CD4-positive, alpha-beta T cell treated with Interleukin-6 for 4 hours (primary cell): ENCODE results near the gene RNF19B.

Source experiments
- DNase-seq: peaks from one replicate; pipeline ENCODE4 v3.0.0-alpha.2; 2020; ENCODE audit warnings: mixed read lengths

Gene RNF19B

DNA sequence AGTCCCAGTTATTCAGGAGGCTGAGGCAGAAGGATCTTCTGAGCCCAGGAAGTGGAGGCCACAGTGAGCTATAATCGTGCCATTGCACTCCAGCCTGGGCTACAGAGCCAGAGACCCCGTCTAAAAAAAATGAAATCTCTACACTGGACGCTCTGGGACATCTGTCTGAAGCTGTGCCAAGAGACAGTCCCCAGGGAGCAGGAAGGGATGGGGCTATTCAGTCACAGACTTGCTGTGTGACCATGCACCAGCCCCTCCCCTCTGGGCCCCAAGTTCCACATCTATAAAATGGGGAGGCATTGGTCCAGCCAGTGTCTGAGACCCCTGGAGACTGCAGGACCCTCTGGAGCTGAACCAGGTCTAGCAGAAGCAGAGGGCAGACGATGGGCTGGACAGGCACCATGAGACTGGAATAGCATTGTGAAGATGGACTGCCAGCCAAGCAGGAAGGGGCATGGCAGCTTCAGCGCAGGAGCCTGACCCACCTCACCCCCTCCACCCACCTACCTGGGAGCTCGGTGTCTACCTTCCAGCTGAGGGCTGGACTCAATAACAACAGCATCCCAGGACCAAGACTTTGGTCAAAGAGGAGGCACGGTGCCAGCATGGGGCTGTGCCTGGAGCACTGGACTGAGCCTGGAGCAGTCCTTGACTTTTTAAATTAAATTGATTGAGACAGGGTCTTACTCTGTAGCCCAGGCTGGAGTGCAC, 64.9 kb downstream of the RNF19B start:
- DNase-seq, result no peak

DNA sequence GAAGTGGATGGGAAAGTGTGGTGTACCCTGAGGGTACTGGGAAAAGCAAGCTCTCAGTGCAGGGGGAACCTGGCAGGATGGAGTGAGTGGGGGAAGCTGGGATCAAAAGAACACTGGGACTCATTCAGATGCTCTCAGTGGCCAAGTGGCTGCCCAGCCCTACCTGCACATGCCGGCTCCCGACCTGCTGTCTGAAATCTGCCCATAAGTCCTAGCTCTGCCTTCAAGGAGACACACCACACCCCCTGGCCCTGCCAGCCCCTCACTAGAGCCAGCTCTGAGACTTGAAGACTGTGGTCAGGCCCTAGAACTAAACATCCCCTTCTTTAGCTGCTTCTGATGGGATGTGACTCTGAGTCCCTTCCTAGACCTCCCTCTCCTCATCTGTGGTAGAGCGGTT, 65.7 kb downstream of the RNF19B start:
- no peak for DNase-seq

DNA sequence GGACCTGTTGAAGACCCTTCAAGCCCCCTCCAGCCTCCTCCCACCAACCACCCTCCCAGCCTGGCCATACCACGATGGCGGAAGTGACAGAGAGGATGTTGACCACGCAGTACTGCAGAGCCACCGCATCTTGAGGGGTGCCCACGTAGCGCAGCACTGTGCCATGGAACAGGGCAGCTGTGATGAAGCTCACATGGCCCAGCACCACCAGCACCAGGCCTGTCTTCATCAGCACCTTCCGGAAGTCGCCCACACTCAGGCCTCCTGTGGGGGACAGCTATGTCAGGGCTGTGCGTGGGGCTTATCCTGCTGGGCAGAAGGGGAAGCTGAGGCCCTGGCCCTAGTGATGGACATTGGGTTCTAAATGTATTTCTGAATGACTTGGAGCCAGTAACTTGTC, 66.6 kb downstream of the RNF19B start:
- DNase-seq, result no peak

DNA sequence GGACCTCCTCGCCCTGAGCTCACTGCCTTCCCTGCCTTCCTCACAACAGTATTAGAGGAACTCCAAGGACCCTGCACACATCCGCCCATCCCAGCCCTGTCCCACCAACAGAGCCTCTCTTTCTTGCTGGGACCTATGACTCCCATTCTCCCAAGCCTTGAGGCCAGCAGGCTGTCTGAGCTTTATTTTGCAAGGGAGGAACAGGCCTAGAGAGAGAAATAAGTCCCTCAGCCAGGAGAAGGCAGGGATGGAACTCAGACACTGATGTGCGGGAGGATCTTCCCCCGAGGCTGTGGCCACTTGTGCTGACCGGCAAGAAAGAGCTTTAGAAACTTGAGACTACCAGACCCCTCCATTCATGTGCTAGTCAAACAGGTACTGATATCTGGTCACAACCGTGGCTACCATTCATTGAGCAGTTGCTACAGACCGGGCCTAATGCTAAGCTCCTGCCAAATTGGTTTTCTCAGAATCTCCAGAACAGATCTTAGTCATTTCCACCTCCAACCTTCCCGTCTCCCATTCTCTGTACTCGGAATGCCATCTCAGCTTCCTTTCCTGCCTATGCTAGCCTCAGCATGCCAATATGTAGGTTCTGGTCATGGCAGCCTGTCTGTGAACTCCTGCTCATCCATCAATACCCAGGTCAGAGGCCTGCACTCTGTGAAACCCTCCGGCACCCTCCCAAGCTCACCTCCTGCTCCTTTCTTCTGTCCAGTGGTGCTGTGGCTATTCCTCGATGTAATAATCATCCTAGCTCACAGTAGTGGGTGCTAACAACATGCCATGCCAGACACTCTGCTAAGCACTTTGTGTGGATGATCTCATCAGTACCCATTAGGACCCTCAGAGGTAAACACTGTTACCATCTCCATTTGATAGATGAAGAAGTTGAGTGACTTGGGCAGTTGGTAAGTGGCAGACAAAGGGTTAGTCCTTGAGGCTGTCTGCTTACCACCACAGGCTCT, 67.2 kb downstream of the RNF19B start:
- DNase-seq, result no peak

DNA sequence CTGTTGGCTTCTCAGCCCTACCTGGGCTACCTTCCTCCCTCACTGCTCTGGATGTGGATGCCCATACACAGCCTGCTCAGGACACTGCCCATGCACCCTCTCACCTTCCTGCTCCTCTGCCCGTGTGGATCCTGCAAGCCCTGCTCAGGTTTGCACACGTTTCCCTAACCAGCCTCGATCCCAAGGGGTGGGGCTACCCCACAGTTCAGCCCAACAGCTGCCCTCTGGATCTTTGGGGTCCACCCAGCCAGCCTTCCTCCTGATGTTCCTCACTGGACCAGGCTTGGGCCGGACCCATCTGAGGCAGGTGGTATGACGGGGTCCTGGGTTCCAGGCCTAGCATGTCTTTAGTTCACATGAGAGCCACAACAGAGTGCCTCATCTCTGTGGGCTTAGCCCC, 68.2 kb downstream of the RNF19B start:
- no peak for DNase-seq

DNA sequence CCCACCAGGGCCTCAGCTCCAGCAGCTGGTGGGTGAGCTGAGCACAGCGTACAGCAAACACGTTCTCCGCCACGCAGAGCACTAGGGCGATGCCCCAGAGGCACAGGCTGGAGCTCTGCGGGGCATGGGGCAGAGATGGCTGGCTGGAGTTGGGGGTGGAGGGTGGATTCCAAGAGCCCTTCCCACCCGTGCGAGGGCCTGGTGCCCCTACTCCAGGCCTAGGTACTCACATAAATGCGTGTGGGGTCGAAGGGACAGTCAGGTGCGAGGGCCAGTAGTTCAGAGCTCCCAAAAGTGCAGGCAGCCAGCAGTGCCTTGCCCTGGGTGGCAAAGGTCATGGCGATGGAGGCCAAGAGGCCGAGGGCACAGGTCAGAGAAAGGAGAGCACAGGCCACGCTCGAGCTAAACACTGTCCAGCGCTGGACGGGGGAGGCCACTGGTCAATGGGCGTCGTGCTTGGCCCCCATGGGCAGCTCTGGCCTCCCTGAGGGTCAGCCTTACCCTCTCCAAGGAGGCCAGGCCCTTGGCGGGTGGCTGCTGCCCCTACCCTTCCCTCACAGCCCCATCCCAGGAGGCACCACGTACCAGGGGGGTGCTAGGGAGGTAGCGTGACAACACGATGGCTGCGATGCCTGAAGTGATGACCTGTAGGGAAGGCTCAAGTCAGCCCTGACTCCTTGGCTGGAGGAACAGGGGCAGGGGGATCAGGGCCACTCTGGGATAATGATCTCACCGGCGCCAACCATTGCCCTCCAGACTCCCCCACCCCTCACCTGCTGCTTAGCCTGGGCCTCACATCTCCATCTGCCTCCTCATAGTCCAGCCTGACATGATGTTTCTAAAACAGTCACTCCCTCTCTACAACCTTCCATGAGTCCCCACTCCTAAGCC, 69.0 kb downstream of the RNF19B start:
- no peak for DNase-seq

DNA sequence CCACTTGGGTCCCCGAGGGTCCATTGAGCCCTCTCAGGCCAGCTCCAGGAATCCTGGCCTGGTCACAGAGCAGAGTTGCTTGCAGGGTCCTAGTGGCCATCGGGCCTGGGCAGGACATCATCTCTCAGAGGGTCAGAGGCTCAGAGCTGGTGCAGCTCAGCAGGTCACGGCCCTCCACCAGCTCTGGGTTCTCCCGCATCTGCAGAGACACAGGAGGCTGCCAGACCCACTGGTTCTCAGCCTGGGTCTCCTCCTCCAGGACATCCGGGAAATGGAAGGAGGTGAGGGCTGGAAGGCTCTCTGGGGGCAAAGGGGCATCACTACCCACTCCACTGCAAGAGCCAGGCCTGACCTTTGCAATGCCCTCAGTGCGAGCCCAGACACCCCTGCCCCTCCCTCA, 69.9 kb downstream of the RNF19B start:
- DNase-seq, result no peak

DNA sequence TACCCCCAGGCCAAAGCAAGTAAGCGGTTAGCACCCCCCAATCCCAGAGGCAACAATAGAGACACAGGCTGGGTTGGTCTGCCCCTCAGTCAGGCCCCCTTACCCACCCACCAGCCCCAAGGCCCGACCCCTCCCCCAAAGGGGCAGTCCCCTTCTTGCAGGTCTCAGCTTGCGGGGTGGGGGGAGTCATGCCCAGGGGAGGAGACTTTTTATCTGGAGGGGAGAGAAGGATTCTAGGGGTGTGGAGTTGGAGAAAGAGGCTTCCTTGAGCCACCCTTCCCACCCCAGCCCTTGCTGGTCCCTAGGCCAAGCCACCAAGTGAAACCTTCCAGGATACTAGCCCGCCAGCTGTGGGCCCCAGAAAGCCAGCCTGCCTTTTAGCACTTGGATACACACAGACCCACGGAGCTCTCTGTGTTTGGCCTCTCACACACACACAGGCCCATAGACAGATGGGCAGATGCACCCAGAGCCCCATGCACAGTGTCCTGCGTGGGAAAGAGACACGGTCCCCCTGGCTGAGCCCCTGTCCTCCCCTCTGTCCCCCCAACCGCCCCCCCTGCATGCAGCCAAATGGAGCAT, 70.5 kb downstream of the RNF19B start:
- no peak for DNase-seq

DNA sequence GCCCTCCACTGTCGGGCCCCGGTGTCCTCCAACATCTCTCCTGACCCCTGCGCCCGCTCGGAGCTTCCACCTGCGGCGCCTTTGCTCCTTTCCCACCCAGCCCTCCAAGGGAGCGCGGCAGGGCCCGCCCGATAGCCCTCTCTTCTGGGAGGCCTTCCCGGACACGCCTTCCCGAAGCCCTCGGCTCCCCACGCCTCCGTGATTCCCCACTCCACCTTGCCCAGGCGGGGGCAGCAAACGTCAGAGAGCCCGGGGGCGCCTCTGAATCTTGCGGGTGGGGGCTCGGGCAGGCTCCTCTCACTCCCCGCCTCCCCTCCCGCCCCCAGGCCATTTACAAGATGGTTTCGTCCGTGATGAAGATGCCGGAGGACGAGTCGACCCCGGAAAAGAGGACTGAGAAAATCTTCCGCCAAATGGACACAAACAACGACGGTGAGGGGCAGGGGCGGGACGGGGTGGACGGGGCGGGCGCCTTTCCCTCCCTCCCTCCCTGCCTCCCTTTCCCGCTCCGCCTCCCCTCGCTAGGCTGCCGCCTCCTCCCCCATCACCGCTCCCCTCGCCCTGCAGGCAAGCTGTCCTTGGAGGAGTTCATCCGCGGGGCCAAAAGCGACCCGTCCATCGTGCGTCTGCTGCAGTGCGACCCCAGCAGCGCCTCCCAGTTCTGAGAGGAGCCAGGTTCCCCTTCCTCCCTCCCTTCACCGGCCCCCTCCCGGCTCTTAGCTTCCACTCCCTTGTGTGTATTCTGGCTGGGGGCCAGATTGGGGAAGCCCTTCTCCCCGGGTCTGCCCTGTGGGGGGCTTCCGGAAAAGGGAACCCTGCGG, 71.2 kb downstream of the RNF19B start:
- DNase-seq, result peak; percentile 23

DNA sequence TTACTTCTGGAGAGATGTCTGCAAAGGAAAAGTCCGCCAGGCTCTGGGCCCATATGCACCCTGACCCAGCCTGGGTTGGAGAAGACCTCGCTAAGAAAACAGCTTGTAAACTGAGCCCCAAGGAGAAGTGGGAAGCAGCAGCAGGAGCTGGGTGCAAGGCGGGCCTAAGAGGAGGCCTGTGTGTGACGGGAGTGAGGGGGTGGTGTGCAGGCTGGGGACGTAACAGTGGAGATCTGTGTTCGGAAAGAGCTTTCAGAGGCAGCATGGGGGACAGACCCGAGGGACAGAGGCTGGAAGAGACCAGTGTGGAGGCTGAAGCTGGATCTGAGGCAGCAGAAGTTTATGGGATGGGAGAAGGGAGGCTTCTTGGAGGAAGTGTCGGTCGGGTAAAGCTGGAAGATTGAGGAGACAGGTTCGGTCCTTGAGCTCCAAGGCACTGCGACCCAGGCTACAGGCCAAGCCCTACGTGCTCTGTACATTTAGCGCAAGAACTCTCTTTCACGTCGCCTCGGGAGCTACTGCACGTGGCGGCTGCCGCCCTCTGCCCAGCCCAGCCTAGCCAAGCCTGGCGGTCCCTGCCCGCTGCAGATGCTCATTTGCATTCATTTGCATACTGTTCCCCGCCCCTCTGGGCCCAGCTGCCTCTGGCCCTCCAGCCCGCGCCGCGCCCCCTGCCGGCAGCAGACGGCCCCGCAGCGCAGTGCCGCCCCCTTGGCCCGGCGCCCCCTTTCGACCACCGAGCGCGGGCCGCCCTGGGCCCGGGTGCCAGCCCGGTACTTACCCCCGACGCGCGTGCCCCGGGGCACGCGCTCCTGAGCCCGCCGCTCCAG, 72.0 kb downstream of the RNF19B start:
- DNase-seq, result peak; percentile 26

DNA sequence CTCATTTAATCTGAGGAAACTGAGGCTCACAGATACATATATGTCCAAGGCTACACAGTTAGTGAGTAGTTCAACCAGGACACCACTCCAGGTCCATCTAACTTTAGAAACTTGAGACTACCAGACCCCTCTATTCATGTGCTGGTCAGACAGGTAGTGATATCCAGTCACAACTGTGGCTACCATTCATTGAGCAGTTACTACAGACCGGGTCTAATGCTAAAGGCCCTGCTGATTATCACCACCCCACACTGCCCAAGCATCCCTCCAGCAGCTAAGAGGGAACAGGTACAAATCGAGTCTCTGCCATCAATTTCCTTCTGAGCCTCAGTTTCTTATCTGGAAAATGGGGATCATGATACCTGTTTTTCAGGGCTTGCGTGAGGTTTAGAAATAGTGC, 73.0 kb downstream of the RNF19B start:
- no peak for DNase-seq

DNA sequence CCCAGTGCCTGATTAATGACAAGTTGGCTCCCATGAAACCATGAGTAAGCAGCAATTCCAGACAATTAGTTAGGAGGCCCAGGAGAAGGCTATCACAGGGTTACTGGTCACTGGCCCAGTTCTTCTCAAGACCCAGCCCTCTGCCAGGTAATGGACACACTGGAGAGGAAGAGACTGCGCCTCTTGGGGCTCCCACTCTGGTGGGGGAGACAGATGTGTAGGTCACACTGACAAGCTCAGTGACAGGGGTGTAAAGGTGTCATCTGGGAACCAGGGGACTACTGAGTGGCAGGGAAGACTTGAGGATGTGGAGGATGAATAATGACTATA, 73.4 kb downstream of the RNF19B start:
- no peak for DNase-seq

DNA sequence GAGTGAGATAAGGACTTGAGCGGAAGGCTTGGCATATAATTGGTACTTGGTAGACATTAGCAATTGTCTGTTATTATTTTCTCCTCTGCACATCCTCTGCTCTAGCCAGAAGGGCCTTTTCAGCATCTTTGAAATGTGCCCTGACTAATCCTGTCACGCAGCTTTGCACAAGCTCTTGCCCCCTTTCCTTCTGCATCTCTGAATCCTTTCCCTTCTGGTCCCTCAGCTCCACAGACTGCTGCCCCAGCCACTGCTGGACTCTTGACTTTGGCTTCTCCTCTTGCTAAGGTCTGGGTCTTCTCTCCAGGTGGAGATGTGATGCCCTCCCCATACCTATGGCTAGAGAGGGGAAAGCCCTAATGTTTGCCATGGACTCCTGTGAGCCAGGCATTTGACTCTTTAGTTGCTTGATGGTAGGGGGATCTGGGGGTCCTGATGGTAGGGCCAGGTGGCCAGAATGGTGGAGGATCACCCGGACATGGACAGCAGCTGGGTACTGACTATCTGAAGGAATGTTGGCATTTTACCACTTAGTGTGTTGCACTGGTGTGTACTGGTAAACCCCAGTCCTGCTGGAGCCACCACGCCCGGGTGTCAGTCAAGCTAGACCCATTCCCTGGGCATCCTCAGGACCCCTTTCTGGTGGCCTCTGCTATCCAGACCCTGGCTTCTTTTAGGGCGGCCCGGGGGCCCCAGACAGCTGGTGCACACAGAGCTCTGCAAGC, 73.9 kb downstream of the RNF19B start:
- DNase-seq, result no peak

DNA sequence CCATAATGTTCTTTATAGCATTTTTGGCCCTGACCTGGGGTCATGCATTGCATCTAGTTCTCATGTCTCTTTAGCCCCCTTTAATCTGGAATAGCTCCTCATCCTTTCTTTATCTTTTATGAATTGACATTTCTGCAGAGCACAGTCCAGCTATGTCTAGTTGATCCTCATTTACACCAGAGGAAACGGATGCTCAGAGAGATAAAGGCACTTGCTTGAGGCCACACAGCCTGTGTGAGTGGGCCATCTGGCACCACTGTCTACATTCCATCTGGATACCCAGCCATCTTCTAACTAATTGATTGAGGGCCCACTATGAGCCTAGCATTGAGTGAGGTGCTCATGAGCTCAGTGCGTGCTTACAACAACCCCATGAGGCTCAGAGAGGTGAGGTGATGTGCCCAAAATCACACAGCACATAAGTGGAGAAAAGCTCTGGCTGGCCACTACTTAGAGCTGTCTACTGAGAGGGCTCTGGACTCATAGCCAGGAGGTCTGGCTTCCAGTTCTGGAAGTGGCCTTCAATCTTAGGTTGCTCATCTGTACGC, 74.8 kb downstream of the RNF19B start:
- no peak for DNase-seq

DNA sequence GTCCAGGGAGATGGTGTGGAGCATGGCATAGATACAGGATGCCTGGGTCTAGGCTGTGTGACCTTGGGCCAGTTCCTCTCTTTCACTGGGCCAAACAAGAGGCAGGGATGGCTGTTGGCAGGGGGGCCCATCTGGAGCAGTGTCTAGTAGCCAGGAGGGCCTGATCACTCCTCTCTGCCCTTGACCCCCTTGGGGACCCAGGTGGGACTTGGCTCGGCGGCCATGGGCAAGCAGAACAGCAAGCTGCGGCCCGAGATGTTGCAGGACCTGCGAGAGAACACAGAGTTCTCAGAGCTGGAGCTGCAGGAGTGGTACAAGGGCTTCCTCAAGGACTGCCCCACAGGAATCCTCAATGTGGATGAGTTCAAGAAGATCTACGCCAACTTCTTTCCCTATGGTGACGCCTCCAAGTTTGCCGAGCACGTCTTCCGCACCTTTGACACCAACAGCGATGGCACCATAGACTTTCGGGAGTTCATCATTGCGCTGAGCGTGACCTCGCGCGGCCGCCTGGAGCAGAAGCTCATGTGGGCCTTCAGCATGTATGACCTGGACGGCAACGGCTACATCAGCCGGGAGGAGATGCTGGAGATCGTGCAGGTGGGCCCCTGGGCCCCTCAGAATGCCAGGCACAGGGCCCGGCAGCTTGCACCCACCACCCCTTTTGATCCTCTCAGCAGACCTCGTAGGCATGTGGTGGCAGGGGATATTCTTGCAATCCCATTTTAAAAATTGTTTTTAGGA, 75.8 kb downstream of the RNF19B start:
- no peak for DNase-seq

DNA sequence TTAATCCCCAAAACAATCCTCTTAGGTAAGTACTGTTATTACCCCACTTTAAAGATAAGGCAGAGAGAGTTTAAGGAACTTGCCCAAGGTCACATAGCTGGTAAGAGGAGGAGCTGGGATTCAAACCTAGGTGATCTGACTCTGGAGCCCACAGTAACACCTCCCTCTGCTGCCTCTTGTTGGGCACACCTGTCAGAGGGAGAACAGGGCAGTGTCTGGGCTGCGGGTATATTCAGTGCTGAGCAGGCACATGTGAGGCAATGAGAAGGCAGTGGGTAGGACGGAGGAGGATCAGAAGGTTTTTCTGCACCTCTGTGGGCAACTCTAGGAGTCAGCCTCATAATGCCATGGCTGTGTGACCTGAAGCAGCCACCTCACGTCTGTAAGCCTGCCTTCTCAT, 76.5 kb downstream of the RNF19B start:
- DNase-seq, result no peak

DNA sequence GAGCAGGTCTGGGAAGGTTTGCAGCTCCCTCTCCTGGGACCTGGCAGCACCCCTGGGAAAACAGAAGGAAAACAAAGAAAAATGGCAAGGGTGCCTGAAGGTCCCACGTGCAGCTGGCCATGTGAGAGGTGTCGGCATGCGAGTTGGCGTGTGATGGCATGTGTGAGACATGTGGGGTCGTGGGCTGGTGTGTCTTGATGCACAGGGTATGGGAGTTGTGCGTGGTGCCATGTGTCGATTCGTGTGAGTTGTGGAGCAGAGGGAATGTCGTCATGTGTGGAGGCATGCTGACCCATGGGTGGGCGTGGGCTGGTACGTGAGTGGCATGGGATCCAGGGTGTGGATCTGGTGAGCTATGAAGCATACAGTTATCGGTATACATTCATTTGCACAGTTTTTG, 77.0 kb downstream of the RNF19B start:
- DNase-seq, result no peak

DNA sequence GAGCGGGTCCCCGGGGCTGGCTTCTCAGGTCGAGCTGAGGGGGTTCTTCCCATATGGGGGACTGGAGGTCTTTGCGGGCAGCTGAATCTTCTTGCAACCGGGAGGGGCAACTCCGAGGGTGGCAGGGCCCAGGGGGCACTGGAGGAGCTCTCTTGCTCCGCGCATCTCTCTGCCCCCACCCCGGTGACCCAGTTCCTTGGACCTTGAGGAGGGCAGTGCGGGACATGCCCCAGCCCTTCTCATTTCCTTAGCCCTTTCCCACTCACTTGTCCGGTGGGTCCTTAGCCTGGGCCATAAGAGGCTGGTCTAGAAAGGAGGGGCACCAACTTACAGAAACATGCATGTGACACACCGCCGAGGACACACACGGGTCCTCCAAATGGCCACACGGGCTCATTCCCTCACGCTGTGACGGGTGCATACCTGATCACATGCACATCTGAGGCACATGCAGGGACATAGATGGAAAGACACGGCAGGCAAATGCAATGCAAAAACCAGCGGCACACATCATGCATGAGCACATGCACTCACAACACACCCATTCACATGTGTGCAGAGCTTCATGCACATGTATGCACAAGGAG, 77.7 kb downstream of the RNF19B start:
- no peak for DNase-seq
